Breast epithelium (tissue), 3 donors: ENCODE results near the gene H2AZ2.

ENCODE experiments used
- POLR2A ChIP-seq: fragments of 450-650 bp; IDR thresholded peaks from one replicate; pipeline ENCODE4 v1.6.1; 2016; ENCODE audit warnings: antibody characterized with exemption, mild to moderate bottlenecking, moderate library complexity
- POLR2AphosphoS5 ChIP-seq, 3 donors: sonication (generic); formaldehyde crosslinking; IDR thresholded peaks; one replicate each; pipeline ENCODE4 v1.6.1; 2017; ENCODE audit warnings: antibody characterized with exemption in 3 of 3
- TF ChIP-seq, protein P1 (sequence below), 3 donors: fragments of 450-650 bp; IDR thresholded peaks; one replicate each; pipeline ENCODE4 v1.5.1; 2016 to 2017; ENCODE audit warnings: antibody characterized with exemption in 3 of 3, mild to moderate bottlenecking in 3 of 3, moderate library complexity in 3 of 3

DNA sequence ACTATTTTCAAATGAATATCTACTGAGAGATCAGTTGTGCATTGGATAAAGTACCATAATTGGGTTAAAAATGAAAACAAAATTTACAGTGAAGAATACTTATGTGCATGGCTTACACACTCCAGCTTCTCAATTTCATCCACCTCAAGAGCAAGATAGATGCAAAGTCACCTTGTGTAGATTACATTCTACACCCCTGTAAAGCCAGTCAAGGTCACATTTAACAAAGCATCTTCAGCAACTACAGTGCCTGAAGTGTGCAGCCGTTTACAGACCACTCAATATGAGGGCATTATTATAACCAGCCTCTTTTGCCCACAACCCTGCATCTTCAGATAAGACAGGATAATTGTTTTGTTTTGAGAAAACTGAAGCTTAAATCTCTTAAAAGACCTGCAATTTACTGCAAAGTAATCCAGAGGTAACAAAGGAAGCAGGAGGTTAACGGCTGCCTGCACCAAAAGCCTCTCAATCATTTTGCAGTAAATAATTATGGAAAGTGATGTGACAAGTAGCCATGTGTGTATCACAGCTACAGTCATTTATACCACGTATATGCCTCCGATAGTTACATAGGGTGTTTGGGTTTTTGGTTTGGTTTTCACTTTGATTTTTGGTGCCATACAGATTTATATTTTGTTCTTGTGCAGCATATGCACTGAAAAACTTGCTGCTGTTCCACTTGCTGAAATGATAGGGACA lies 32.6 kb upstream of the H2AZ2 start:
- TF ChIP-seq POLR2A: no peak
- TF ChIP-seq, protein P1, sequence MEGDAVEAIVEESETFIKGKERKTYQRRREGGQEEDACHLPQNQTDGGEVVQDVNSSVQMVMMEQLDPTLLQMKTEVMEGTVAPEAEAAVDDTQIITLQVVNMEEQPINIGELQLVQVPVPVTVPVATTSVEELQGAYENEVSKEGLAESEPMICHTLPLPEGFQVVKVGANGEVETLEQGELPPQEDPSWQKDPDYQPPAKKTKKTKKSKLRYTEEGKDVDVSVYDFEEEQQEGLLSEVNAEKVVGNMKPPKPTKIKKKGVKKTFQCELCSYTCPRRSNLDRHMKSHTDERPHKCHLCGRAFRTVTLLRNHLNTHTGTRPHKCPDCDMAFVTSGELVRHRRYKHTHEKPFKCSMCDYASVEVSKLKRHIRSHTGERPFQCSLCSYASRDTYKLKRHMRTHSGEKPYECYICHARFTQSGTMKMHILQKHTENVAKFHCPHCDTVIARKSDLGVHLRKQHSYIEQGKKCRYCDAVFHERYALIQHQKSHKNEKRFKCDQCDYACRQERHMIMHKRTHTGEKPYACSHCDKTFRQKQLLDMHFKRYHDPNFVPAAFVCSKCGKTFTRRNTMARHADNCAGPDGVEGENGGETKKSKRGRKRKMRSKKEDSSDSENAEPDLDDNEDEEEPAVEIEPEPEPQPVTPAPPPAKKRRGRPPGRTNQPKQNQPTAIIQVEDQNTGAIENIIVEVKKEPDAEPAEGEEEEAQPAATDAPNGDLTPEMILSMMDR (IDR thresholded peaks at IDR 0.05): no peak
- TF ChIP-seq POLR2AphosphoS5 (IDR thresholded peaks at IDR 0.05): no peak
